HepG2 (cell line): Measurements from ENCODE around the gene PRR36. TPM values are rescaled to one million over a fixed set of nuclear protein-coding genes. Genes with fewer than 3 reads are reported as not detected.

ENCODE experiments used
- ATAD3A ChIP-seq: sonication (generic); formaldehyde crosslinking; IDR thresholded peaks from 2 replicates; pipeline ENCODE4 v1.4.0; 2020; ENCODE audit warnings: missing genetic modification reagents
- DNMT1 ChIP-seq: sonication (generic); formaldehyde crosslinking; IDR thresholded peaks from 2 replicates; pipeline ENCODE4 v1.5.1; 2020; ENCODE audit warnings: mild to moderate bottlenecking, missing genetic modification reagents
- GATA4 ChIP-seq: sonication (generic); IDR thresholded peaks from 2 replicates; pipeline ENCODE4 v1.6.1; 2016; ENCODE audit warnings: antibody characterized with exemption, low read depth, borderline replicate concordance
- MTA3 ChIP-seq: sonication (generic); formaldehyde crosslinking; IDR thresholded peaks from 2 replicates; pipeline ENCODE4 v1.4.0; 2020; ENCODE audit warnings: missing genetic modification reagents
- NR2F1 ChIP-seq, 2 experiments: fragments of 450-650 bp in 1 of 2; formaldehyde crosslinking in 1 of 2; IDR thresholded peaks; 2 replicates each; pipeline versions ENCODE4 v1.5.0 to v1.6.1; 2016 to 2020; ENCODE audit warnings: mild to moderate bottlenecking in 1 of 2, missing compliant biosample characterization in 1 of 2, missing genetic modification reagents in 1 of 2, moderate library complexity in 1 of 2
- SP4 ChIP-seq: sonication (generic); formaldehyde crosslinking; IDR thresholded peaks from 2 replicates; pipeline ENCODE4 v1.8.1; 2023; ENCODE audit warnings: mild to moderate bottlenecking, missing genetic modification reagents
- SPEN ChIP-seq: sonication (generic); formaldehyde crosslinking; IDR thresholded peaks from 2 replicates; pipeline ENCODE4 v1.5.1; 2020; ENCODE audit warnings: low read depth, mild to moderate bottlenecking, missing genetic modification reagents
- ZIK1 ChIP-seq: sonication (generic); formaldehyde crosslinking; IDR thresholded peaks from 2 replicates; pipeline ENCODE4 v1.5.0; 2020; ENCODE audit warnings: mild to moderate bottlenecking, low read depth, missing genetic modification reagents, borderline replicate concordance
- ZMAT3 ChIP-seq: sonication (generic); formaldehyde crosslinking; conservative IDR thresholded peaks from 2 replicates; pipeline ENCODE4 v1.7.0; 2021; ENCODE audit warnings: missing genetic modification reagents
- ZNF546 ChIP-seq: sonication (generic); formaldehyde crosslinking; conservative IDR thresholded peaks from 2 replicates; pipeline ENCODE4 v1.8.1; 2023; ENCODE audit warnings: mild to moderate bottlenecking, missing genetic modification reagents
- ZNF891 ChIP-seq: sonication (generic); formaldehyde crosslinking; IDR thresholded peaks from 2 replicates; pipeline ENCODE4 v1.5.0; 2020; ENCODE audit warnings: mild to moderate bottlenecking, missing genetic modification reagents
- polyA plus RNA-seq, 8 experiments: library from polyadenylated mRNA; depleted of rRNA in 3 of 8; stranded (reverse) in 7 of 8; unstranded in 1 of 8; fragments of >200 nt; fragmentation: Illumina TruSeq in 4 of 8; extraction: Trizol in 4 of 8; gene quantifications; 2 replicates each; pipeline versions ENCODE4 v1.2.1 to v1.2.3, GENCODE V29; 2011 to 2016; ENCODE audit warnings: low read depth in 4 of 8, missing spikeins in 1 of 8, mixed read lengths in 1 of 8; ENCODE audit not compliant: insufficient read depth in 1 of 8
- total RNA-seq, 5 experiments: library from RNA; depleted of rRNA; stranded (reverse); fragments of >200 nt; fragmentation: Illumina TruSeq; extraction: Trizol; gene quantifications; 2 replicates each; pipeline ENCODE4 v1.2.3, GENCODE V29; 2016; ENCODE audit warnings: low read depth in 1 of 5
- TF ChIP-seq, protein P1 (sequence below): sonication (generic); formaldehyde crosslinking; IDR thresholded peaks from 2 replicates; pipeline ENCODE4 v1.8.0; 2022; ENCODE audit warnings: missing genetic modification reagents, mild to moderate bottlenecking, moderate library complexity, borderline replicate concordance
- TF ChIP-seq, protein P2 (sequence below): sonication (generic); formaldehyde crosslinking; IDR thresholded peaks from 2 replicates; pipeline ENCODE4 v1.5.1; 2020; ENCODE audit warnings: mild to moderate bottlenecking, missing genetic modification reagents, borderline replicate concordance
- TF ChIP-seq, protein P3 (sequence below): sonication (generic); formaldehyde crosslinking; IDR thresholded peaks from 2 replicates; pipeline ENCODE4 v1.4.0; 2020; ENCODE audit warnings: missing genetic modification reagents, borderline replicate concordance
- TF ChIP-seq, protein P4 (sequence below): sonication (generic); formaldehyde crosslinking; IDR thresholded peaks from 2 replicates; pipeline ENCODE4 v1.5.1; 2020; ENCODE audit warnings: mild to moderate bottlenecking, missing genetic modification reagents, moderate library complexity

The PRR36 gene
- total and polyA plus RNA-seq, 2 of the 13 experiments (the other 11 are each of a cell fraction or from before 2014, with no cell fraction given): 0.07 to 0.17 TPM

DNA sequence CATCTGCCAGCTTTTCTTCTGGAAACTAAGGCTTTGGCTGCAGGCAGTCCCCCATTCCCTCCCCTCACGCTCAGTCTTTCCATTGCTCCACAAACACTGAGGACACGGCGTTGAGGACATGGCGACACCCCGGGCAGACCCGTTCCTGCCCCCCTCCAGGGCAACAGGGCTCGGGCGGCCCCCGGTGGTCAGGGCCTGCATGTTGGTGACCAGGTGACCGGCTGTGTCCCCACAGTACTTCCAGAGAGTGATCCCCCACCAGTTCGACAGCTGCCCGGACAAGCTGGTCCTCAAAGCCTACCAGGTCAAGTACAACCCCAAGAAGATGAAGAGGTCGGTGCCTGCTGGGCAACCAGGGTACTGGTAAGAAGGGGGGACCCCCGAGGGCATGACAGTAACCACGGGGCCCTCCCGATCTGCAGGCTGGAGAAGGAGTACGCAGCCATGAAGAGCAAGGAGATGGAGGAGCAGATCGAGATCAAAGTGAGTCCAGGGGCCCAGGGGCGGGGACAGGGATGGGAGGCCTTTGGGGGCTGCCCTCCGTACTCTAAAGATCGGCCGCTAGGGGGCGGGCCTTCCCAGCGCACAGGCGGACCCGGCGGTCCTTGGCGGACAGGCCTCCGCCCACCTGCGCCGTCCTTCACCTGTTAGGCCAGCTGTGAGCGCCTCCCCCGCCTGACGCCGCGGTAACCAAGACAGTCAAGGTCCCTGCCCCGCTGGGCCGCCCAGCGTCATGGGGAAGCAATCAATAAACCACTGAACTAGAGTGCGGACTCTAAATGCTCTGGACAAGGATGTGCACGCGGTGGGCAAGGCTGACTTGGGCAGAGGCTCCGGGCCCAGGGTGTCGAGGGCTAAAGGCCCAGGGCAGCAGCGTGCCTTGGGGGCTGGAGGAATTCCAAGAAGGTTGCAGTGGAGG, 21.1 kb downstream of the PRR36 start (continued):
- TF ChIP-seq, protein P1, sequence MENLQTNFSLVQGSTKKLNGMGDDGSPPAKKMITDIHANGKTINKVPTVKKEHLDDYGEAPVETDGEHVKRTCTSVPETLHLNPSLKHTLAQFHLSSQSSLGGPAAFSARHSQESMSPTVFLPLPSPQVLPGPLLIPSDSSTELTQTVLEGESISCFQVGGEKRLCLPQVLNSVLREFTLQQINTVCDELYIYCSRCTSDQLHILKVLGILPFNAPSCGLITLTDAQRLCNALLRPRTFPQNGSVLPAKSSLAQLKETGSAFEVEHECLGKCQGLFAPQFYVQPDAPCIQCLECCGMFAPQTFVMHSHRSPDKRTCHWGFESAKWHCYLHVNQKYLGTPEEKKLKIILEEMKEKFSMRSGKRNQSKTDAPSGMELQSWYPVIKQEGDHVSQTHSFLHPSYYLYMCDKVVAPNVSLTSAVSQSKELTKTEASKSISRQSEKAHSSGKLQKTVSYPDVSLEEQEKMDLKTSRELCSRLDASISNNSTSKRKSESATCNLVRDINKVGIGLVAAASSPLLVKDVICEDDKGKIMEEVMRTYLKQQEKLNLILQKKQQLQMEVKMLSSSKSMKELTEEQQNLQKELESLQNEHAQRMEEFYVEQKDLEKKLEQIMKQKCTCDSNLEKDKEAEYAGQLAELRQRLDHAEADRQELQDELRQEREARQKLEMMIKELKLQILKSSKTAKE (CRISPR knock-in tag): peak; percentile 75; the same call in 1 of the 2 replicates
- TF ChIP-seq SP4 (CRISPR knock-in tag): peak; percentile 93
- TF ChIP-seq ZNF546 (CRISPR knock-in tag): no peak
- TF ChIP-seq DNMT1 (CRISPR knock-in tag): peak; percentile 87; the same call in 1 of the 2 replicates
- TF ChIP-seq, protein P2, sequence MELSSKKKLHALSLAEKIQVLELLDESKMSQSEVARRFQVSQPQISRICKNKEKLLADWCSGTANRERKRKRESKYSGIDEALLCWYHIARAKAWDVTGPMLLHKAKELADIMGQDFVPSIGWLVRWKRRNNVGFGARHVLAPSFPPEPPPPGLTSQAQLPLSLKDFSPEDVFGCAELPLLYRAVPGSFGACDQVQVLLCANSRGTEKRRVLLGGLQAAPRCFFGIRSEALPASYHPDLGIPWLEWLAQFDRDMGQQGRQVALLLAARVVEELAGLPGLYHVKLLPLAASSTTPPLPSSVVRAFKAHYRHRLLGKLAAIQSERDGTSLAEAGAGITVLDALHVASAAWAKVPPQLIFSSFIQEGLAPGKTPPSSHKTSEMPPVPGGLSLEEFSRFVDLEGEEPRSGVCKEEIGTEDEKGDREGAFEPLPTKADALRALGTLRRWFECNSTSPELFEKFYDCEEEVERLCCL (CRISPR knock-in tag): no peak
- peak; percentile 86 for TF ChIP-seq ZIK1 (CRISPR knock-in tag)
- TF ChIP-seq ZNF891 (CRISPR knock-in tag): no peak; the same call in 1 of the 2 replicates
- peak; percentile 97 for TF ChIP-seq SPEN (CRISPR knock-in tag)
- 0 out of 2 replicates have a peak, but pooled peaks have one; percentile 21 for TF ChIP-seq GATA4
- peak; percentile 63 for TF ChIP-seq ZMAT3
- TF ChIP-seq MTA3 (CRISPR knock-in tag): no peak
- TF ChIP-seq, protein P3, sequence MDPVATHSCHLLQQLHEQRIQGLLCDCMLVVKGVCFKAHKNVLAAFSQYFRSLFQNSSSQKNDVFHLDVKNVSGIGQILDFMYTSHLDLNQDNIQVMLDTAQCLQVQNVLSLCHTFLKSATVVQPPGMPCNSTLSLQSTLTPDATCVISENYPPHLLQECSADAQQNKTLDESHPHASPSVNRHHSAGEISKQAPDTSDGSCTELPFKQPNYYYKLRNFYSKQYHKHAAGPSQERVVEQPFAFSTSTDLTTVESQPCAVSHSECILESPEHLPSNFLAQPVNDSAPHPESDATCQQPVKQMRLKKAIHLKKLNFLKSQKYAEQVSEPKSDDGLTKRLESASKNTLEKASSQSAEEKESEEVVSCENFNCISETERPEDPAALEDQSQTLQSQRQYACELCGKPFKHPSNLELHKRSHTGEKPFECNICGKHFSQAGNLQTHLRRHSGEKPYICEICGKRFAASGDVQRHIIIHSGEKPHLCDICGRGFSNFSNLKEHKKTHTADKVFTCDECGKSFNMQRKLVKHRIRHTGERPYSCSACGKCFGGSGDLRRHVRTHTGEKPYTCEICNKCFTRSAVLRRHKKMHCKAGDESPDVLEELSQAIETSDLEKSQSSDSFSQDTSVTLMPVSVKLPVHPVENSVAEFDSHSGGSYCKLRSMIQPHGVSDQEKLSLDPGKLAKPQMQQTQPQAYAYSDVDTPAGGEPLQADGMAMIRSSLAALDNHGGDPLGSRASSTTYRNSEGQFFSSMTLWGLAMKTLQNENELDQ (CRISPR knock-in tag): no peak
- TF ChIP-seq ATAD3A (CRISPR knock-in tag): 0 out of 2 replicates have a peak, but pooled peaks have one; percentile 22
- peak in 1 of 2 experiments; percentile 34; a peak in 1 of 4 replicates for TF ChIP-seq NR2F1 (CRISPR knock-in tag; IDR thresholded peaks at IDR 0.05)
- TF ChIP-seq, protein P4, sequence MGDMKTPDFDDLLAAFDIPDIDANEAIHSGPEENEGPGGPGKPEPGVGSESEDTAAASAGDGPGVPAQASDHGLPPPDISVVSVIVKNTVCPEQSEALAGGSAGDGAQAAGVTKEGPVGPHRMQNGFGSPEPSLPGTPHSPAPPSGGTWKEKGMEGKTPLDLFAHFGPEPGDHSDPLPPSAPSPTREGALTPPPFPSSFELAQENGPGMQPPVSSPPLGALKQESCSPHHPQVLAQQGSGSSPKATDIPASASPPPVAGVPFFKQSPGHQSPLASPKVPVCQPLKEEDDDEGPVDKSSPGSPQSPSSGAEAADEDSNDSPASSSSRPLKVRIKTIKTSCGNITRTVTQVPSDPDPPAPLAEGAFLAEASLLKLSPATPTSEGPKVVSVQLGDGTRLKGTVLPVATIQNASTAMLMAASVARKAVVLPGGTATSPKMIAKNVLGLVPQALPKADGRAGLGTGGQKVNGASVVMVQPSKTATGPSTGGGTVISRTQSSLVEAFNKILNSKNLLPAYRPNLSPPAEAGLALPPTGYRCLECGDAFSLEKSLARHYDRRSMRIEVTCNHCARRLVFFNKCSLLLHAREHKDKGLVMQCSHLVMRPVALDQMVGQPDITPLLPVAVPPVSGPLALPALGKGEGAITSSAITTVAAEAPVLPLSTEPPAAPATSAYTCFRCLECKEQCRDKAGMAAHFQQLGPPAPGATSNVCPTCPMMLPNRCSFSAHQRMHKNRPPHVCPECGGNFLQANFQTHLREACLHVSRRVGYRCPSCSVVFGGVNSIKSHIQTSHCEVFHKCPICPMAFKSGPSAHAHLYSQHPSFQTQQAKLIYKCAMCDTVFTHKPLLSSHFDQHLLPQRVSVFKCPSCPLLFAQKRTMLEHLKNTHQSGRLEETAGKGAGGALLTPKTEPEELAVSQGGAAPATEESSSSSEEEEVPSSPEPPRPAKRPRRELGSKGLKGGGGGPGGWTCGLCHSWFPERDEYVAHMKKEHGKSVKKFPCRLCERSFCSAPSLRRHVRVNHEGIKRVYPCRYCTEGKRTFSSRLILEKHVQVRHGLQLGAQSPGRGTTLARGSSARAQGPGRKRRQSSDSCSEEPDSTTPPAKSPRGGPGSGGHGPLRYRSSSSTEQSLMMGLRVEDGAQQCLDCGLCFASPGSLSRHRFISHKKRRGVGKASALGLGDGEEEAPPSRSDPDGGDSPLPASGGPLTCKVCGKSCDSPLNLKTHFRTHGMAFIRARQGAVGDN: peak; percentile 100
